Endometrial microvascular endothelial cells (primary cell): ENCODE results near the gene SRSF10. TPM values are rescaled to one million over a fixed set of nuclear protein-coding genes. Genes with fewer than 3 reads are reported as not detected.
"Not testable (repeated sequence)": the region's sequence is repeated elsewhere in the genome, so short reads cannot be mapped to it uniquely, and the experiment has no call there.

Experiments
- in situ Hi-C: cut with HindIII; loops from 2 replicates; pipeline ENCODE4 v1.10.0; 2017; ENCODE audit warnings: low sequenced_read_pairs, low pct_unique_long_range_greater_than_20kb; ENCODE audit errors: inconsistent ontology term
- total RNA-seq: library from RNA; depleted of rRNA; stranded (reverse); fragments of >200 nt; gene quantifications from one replicate; pipeline ENCODE4 v1.2.3, GENCODE V29; 2015; ENCODE audit errors: inconsistent ontology term

The SRSF10 gene
- total RNA-seq, 1 donor from 2014 or later, result 68.3 TPM

DNA sequence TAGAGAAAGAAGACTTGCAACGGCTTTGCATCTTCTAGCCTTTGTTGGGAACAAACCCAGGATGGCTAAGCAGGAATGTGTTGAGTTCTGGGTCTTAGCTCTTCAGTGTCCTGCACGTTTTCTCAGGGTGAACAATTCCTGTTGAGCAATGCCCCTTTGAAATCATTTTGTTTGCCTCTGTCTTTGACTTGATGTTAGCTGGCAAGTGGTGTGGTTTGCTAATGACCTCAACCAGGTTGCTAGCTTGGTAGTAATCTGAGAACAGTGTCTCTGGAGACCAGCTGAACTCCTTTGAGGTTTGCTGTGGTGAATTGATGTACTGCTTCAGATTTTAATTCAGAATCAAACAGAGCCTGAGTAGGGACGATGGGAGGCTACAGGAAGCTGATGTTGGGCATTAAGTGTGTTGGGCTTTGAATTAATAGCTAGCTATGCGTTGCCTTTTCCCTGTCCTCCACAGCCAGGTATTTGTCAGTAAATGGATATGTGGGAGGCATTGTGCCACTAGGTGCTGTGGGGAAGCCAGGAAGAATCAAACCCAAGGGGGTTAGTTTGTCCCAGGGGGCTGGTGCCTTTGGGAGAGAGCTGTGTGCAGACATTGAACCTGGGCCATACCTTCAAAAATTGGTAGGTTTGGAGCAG is 23.3 kb upstream of the SRSF10 start:
- in situ Hi-C loops, result no loop called here

DNA sequence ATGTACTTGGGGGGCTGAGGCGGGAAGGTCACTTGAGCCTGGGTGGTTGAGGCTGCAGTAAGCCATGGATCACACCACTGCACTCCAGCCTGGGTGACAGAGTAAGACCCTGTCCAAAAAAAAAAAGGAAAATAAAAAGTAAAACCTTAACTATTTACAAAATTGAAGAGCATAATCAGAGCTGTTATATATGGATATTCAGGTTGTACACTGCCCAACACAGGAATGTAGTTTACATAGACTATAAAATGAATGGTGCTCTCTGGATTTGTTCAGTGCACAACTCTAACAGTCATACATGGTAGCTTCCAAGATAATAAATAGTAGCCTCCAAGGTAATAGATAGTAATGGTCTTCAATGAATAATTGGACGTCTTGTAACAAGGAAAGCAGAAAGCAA is 22.6 kb upstream of the SRSF10 start:
- in situ Hi-C loops, result no loop called here

DNA sequence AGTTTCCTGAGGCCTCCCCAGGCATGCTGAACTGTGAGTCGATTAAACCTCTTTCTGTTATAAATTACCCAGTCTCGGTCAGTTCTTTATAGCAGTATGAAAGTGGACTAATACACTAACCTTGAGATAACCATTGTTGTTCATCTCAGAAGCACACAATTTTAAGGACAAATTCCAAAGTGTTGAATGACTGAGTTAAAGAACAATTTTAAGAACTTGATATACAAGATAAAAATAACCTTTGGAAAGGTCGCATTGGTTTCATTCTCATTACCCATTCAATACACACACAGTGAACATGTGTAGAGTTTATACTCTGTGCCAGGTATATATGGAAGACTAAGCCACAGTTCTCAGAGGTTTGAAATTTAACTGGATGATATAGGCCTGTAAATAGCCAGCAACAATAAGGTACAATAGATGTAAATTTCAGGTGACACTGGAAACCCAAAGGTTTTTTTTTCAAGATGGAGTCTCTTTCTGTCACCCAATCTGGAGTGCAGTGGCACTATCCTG is 19.1 kb upstream of the SRSF10 start:
- in situ Hi-C loops, result no loop called here

- in situ Hi-C loops, result no loop called here
Observed at GRCh38 chr1:23997812-23998211, 17.7 kb upstream of the SRSF10 start.

- in situ Hi-C loops, result no loop called here
Observed at GRCh38 chr1:23996700-23997229, 16.6 kb upstream of the SRSF10 start.

- in situ Hi-C loops, result no loop called here
Observed at GRCh38 chr1:23995431-23995837, 15.3 kb upstream of the SRSF10 start.

DNA sequence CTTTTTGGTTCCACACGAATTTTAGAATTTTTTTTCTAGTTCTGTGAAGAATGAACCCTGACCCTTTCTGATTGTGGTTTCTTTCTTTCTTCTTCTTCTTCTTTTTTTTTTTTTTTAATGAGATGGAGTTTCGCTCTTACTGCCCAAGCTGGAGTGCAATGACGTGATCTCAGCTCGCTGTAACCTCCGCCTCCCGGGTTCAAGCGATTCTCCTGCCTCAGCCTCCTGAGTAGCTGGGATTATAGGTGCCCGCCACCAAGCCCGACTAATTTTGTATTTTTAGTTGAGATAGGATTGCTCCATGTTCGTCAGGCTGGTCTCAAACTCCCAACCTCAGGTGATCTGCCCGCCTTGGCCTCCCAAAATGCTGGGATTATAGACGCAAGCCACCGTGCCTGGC is 11.9 kb upstream of the SRSF10 start:
- in situ Hi-C loops, result not testable (repeated sequence)

- in situ Hi-C loops, result no loop called here
Observed at GRCh38 chr1:23989263-23989662, 9.1 kb upstream of the SRSF10 start.

DNA sequence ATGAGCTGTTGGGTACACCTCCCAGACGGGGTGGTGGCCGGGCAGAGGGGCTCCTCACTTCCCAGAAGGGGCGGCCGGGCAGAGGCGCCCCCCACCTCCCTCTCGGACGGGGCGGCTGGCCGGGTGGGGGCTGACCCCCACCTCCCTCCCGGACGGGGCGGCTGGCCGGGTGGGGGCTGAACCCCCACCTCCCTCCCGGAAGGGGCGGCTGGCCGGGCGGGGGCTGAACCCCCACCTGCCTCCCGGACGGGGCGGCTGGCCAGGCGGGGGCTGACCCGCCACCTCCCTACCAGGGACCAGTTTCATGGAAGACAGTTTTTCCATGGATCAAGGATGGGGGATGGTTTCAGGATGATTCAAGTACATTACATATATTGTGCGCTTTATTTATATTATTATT is 6.9 kb upstream of the SRSF10 start:
- in situ Hi-C loops, result not testable (repeated sequence)

DNA sequence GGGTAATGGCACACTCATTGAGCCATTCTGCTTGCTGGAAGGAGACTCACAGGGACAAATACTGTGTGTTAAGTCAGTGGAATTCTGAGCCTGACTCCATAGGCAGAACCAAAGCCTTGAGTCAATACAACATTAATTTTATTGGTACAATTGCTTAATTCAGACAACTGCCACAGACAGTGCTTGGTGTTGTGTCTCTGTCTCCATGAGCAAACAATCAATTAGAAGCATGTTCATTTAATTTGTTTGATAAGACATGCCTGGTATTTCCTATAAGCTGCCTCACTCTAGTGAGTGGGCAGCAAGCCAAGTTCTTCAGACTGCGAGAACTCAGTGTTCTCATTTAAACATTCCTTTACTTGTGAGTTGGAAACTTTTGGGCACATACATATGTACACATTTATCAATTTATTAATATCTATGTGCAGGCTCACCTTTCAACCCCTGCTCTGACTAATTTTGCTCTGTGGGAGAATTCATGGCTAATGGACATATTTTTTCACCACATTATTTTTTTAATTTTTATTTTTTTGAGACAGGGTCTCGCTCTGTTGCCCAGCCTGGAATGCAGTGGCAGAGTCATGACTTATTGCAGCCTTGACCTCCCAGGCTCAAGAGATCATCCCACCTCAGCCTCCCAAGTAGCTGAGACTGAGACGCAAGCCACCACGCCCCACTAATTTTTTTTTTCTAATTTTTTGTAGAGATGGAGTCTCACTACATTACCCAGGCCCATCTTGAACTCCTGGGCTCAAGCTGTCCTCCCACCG is 4.5 kb upstream of the SRSF10 start:
- in situ Hi-C loops, result no loop called here

- in situ Hi-C loops, result no loop called here
Observed at GRCh38 chr1:23980728-23981070, 572 bp upstream of the SRSF10 start.

- in situ Hi-C loops, result no loop called here
Observed at GRCh38 chr1:23979387-23979880, 693 bp downstream of the SRSF10 start.

GRCh38 chr1:23978805-23979204 is 1.3 kb downstream of the SRSF10 start:
- in situ Hi-C loops, result no loop called here

- in situ Hi-C loops, result no loop called here
Observed at GRCh38 chr1:23977854-23978191, 2.3 kb downstream of the SRSF10 start.

- in situ Hi-C loops, result no loop called here
Observed at GRCh38 chr1:23977187-23977853, 2.8 kb downstream of the SRSF10 start.

DNA sequence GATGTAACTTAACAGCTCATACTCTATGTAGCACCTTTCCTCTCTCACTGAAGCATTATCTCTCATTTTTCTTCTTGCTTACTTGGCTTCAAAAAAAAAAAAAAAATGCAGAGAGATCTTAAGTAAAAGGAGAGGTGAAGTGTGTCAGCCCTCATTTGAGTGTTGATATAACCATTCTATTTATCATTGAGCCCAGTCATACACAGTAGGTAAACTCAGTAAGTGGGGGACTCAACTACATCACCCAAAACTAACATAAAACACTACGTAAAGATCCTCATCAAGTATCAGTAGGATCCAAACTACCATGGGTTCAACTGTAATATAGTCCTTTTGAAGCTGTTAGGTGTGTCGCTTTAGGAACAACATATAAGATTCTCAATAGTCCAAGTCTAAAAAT is 12.3 kb downstream of the SRSF10 start:
- in situ Hi-C loops, result loop anchor here (10.0 kb wide), 1 partner anchor 57 kb away; no protein-coding TSS in a partner anchor

- in situ Hi-C loops, result loop anchor here (10.0 kb wide), 1 partner anchor 58 kb away; no protein-coding TSS in a partner anchor
Observed at GRCh38 chr1:23966973-23967493, 13.1 kb downstream of the SRSF10 start.

DNA sequence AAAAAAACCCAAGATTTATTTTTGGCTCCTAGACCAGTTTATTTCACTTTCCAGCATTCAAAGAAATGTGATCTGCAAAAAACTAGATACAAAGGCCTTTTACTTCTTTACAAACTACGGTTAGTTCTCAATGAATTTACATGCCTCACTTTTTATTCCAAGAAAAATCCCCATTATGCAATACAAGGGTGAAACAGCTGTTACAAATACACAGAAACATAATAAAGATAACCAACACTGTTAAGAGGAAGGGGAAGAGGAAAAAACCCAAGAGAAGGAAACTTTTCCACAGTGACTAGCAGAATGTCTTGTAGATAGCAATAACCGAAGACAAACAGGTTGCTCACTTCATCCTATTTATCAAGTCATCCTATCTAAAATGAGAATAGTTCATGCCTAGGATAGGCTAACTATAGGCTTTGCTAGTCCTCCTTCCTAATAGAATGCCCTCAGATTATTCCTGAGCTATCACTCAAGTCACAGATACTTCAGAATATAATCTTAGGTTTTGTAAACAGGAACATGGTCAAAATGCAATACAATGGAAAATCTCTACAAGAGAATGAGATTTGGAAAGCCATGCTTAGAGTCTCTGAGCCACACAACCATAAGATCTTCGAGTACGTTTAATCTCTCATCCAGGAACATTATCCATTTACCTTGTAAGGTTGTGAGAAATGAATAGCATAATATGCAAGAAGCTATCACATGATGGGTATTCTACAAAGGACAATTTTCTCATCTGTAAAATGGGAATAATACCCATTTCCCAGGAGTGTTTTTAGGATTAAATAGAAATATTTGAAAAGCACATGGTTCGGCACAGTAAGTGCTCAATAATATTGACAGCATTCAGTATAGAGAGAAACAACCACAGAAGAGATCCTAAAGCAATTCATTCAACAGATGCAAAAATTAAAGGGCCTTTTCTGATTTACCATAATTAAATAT is 15.1 kb downstream of the SRSF10 start:
- in situ Hi-C loops, result loop anchor here (10.0 kb wide), 1 partner anchor 60 kb away; no protein-coding TSS in a partner anchor
